K562 (cell line): ENCODE results near the gene MAMDC4. TPM values are rescaled to one million over a fixed set of nuclear protein-coding genes. Genes with fewer than 3 reads are reported as not detected.
"Not testable (repeated sequence)": the region's sequence is repeated elsewhere in the genome, so short reads cannot be mapped to it uniquely, and the experiment has no call there.

Source experiments
- CCNT2 ChIP-seq: IDR thresholded peaks from 2 replicates; pipeline ENCODE4 v1.6.1; 2011; ENCODE audit warnings: borderline replicate concordance, low read depth, mild to moderate bottlenecking, moderate library complexity, mixed read lengths, low read length; ENCODE audit not compliant: insufficient read length; ENCODE audit errors: extremely low read depth
- CXXC5 ChIP-seq: fragments of 250-450 bp; sonication (Bioruptor Pico); IDR thresholded peaks from 2 replicates; pipeline ENCODE4 v1.8.0; 2022; ENCODE audit warnings: inconsistent platforms, mild to moderate bottlenecking, moderate library complexity
- KLF16 ChIP-seq: IDR thresholded peaks from 2 replicates; pipeline ENCODE4 v1.6.1; 2016; ENCODE audit warnings: antibody characterized with exemption
- MAZ ChIP-seq, 2 experiments: fragments of 450-650 bp in 1 of 2; sonication (generic) in 1 of 2; formaldehyde crosslinking; IDR thresholded peaks in 1 of 2; conservative IDR thresholded peaks in 1 of 2; 2 replicates each; pipeline versions ENCODE4 v1.4.0 to v1.5.0; 2020; ENCODE audit warnings: mild to moderate bottlenecking in 1 of 2, missing genetic modification reagents in 1 of 2
- NEUROD1 ChIP-seq: fragments of 150-350 bp; IDR thresholded peaks from 2 replicates; pipeline ENCODE4 v1.6.1; 2014; ENCODE audit warnings: borderline replicate concordance, low read length, low read depth; ENCODE audit not compliant: partially characterized antibody
- POLR2B ChIP-seq: fragments of 450-650 bp; IDR thresholded peaks from 2 replicates; pipeline ENCODE4 v1.6.1; 2018; ENCODE audit warnings: low read depth; ENCODE audit not compliant: partially characterized antibody
- RAD21 ChIP-seq, 2 experiments: fragments of 250-450 bp in 1 of 2; fragments of 450-650 bp in 1 of 2; sonication (Bioruptor Pico) in 1 of 2; formaldehyde crosslinking in 1 of 2; IDR thresholded peaks in 1 of 2; conservative IDR thresholded peaks in 1 of 2; 2 replicates each; pipeline versions ENCODE4 v1.4.0 to v1.8.0; 2020 to 2022; ENCODE audit warnings: mild to moderate bottlenecking in 2 of 2, moderate library complexity in 1 of 2
- RHOXF2B ChIP-seq: fragments of 250-450 bp; sonication (Bioruptor Pico); conservative IDR thresholded peaks from 2 replicates; pipeline ENCODE4 v1.5.1; 2021
- RREB1 ChIP-seq: fragments of 250-450 bp; sonication (Bioruptor Pico); IDR thresholded peaks from 2 replicates; pipeline ENCODE4 v1.4.0; 2020
- TAF1 ChIP-seq: IDR thresholded peaks from 2 replicates; pipeline ENCODE4 v1.6.1; 2011; ENCODE audit warnings: mild to moderate bottlenecking, low read length, moderate library complexity; ENCODE audit not compliant: insufficient read depth, control insufficient read depth, severe bottlenecking; ENCODE audit errors: extremely low read depth
- TFAP4 ChIP-seq: sonication (generic); formaldehyde crosslinking; IDR thresholded peaks from 2 replicates; pipeline ENCODE4 v1.8.0; 2022; ENCODE audit warnings: missing genetic modification reagents, mild to moderate bottlenecking, moderate library complexity, borderline replicate concordance
- TGIF2 ChIP-seq: sonication (generic); formaldehyde crosslinking; IDR thresholded peaks from 2 replicates; pipeline ENCODE4 v1.8.1; 2022; ENCODE audit warnings: mild to moderate bottlenecking, missing genetic modification reagents, moderate library complexity
- TOE1 ChIP-seq, 2 experiments: fragments of 450-650 bp in 1 of 2; sonication (generic) in 1 of 2; formaldehyde crosslinking in 1 of 2; IDR thresholded peaks; 2 replicates each; pipeline versions ENCODE4 v1.7.1 to v1.8.0; 2016 to 2022; ENCODE audit warnings: borderline replicate concordance in 2 of 2, mild to moderate bottlenecking in 2 of 2, antibody characterized with exemption in 1 of 2, inconsistent platforms in 1 of 2, low read depth in 1 of 2, missing genetic modification reagents in 1 of 2, moderate library complexity in 1 of 2
- ZBED1 ChIP-seq: IDR thresholded peaks from 2 replicates; pipeline ENCODE4 v1.6.1; 2014
- ZBTB17 ChIP-seq: fragments of 450-650 bp; formaldehyde crosslinking; IDR thresholded peaks from 2 replicates; pipeline ENCODE4 v1.4.0; 2020; ENCODE audit warnings: mild to moderate bottlenecking
- ZNF263 ChIP-seq: sonication (generic); formaldehyde crosslinking; IDR thresholded peaks from 2 replicates; pipeline ENCODE4 v1.8.0; 2022; ENCODE audit warnings: mild to moderate bottlenecking, missing genetic modification reagents, borderline replicate concordance
- polyA plus RNA-seq, 8 experiments: library from polyadenylated mRNA; depleted of rRNA in 4 of 8; stranded (reverse) in 5 of 8; unstranded in 3 of 8; fragments of >200 nt; fragmentation: Nextera tagmentation in 2 of 8; fragmentation: Illumina TruSeq in 1 of 8; extraction: Ambion mirVana in 2 of 8; extraction: Trizol in 1 of 8; gene quantifications; 2 replicates each; pipeline versions ENCODE4 v1.2.1 to v1.2.3, GENCODE V29; 2011 to 2014; ENCODE audit warnings: inconsistent platforms in 1 of 8, missing spikeins in 1 of 8
- total RNA-seq, 7 experiments: library from RNA; depleted of rRNA in 6 of 7; stranded (reverse); fragments of >200 nt in 6 of 7; fragmentation: Illumina TruSeq in 2 of 7; extraction: Trizol in 2 of 7; gene quantifications; 2 replicates each; pipeline versions ENCODE4 v1.2.1 to v1.2.3, GENCODE V29; 2011 to 2021; ENCODE audit warnings: low replicate concordance in 1 of 7
- TF ChIP-seq, protein P1 (sequence below), 2 experiments: fragments of 450-650 bp; conservative IDR thresholded peaks; 2 replicates each; pipeline ENCODE4 v1.6.1; 2017; ENCODE audit warnings: mild to moderate bottlenecking in 2 of 2, moderate library complexity in 2 of 2

Gene MAMDC4
- total and polyA plus RNA-seq, 9 of the 15 experiments (the other 6 are each of a cell fraction or from before 2014, with no cell fraction given) = 0.03 to 10.8 (median 1.5) TPM

GRCh38 chr9:136842380-136842948 is 9.7 kb upstream of the MAMDC4 start, which contains the start of gene AJM1 (continued):
- TF ChIP-seq CXXC5 (CRISPR knock-in tag) (peak; percentile 45; the same call in 1 of the 2 replicates), ZBTB17 (0 out of 2 replicates have a peak, but pooled peaks have one; percentile 54), ZNF263 (CRISPR knock-in tag) (0 out of 2 replicates have a peak, but pooled peaks have one; percentile 31), NEUROD1 (peak; percentile 70), RREB1 (CRISPR knock-in tag) (peak; percentile 43; the same call in 1 of the 2 replicates), TAF1 (peak; percentile 12), MAZ (CRISPR knock-in tag; conservative IDR thresholded peaks at IDR 0.05 in 1 of 2, IDR thresholded peaks at IDR 0.05 in 1 of 2) (peak; percentile 81 to 83), ZBED1 (0 out of 2 replicates have a peak, but pooled peaks have one; percentile 37), TFAP4 (peak; percentile 82), TGIF2 (CRISPR knock-in tag) (0 out of 2 replicates have a peak, but pooled peaks have one; percentile 28), RAD21 (CRISPR knock-in tag; conservative IDR thresholded peaks at IDR 0.05 in 1 of 2, IDR thresholded peaks at IDR 0.05 in 1 of 2) (peak; percentile 22 to 24; a peak in 1 of 4 replicates), POLR2B (peak; percentile 67), RHOXF2B (CRISPR knock-in tag) (0 out of 2 replicates have a peak, but pooled peaks have one; percentile 29), TOE1 (IDR thresholded peaks at IDR 0.05; ENCODE audit: borderline replicate concordance) (peak; percentile 88), KLF16 (peak; percentile 62; the same call in 1 of the 2 replicates), CCNT2 (peak; percentile 64)
- TF ChIP-seq, protein P1, sequence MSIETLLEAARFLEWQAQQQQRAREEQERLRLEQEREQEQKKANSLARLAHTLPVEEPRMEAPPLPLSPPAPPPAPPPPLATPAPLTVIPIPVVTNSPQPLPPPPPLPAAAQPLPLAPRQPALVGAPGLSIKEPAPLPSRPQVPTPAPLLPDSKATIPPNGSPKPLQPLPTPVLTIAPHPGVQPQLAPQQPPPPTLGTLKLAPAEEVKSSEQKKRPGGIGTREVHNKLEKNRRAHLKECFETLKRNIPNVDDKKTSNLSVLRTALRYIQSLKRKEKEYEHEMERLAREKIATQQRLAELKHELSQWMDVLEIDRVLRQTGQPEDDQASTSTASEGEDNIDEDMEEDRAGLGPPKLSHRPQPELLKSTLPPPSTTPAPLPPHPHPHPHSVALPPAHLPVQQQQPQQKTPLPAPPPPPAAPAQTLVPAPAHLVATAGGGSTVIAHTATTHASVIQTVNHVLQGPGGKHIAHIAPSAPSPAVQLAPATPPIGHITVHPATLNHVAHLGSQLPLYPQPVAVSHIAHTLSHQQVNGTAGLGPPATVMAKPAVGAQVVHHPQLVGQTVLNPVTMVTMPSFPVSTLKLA (conservative IDR thresholded peaks at IDR 0.05) = peak in 1 of 2 experiments; percentile 53; a peak in 1 of 4 replicates
- TF ChIP-seq TOE1 (CRISPR knock-in tag; IDR thresholded peaks at IDR 0.05; ENCODE audit: borderline replicate concordance, low read depth) = not testable (repeated sequence)
